Keratinocyte (primary cell): ENCODE measurements around the gene ADIPOR2.

ENCODE experiments used
- EZH2 ChIP-seq: IDR thresholded peaks from one replicate; pipeline ENCODE4 v1.6.1; 2012; ENCODE audit warnings: inconsistent platforms, mild to moderate bottlenecking, low read length, moderate library complexity
- TF ChIP-seq, protein P1 (sequence below), 3 experiments: IDR thresholded peaks in 1 of 3; conservative IDR thresholded peaks in 1 of 3; optimal IDR thresholded peaks in 1 of 3; 2 replicates in 2 of 3; 3 replicates in 1 of 3; pipeline versions ENCODE3 to v1.5.1; 2011; ENCODE audit warnings: low read length in 3 of 3, mild to moderate bottlenecking in 3 of 3, moderate library complexity in 2 of 3, control low read depth in 1 of 3, inconsistent platforms in 1 of 3; ENCODE audit not compliant: insufficient read depth in 2 of 3; ENCODE audit errors: extremely low read depth in 1 of 3

DNA sequence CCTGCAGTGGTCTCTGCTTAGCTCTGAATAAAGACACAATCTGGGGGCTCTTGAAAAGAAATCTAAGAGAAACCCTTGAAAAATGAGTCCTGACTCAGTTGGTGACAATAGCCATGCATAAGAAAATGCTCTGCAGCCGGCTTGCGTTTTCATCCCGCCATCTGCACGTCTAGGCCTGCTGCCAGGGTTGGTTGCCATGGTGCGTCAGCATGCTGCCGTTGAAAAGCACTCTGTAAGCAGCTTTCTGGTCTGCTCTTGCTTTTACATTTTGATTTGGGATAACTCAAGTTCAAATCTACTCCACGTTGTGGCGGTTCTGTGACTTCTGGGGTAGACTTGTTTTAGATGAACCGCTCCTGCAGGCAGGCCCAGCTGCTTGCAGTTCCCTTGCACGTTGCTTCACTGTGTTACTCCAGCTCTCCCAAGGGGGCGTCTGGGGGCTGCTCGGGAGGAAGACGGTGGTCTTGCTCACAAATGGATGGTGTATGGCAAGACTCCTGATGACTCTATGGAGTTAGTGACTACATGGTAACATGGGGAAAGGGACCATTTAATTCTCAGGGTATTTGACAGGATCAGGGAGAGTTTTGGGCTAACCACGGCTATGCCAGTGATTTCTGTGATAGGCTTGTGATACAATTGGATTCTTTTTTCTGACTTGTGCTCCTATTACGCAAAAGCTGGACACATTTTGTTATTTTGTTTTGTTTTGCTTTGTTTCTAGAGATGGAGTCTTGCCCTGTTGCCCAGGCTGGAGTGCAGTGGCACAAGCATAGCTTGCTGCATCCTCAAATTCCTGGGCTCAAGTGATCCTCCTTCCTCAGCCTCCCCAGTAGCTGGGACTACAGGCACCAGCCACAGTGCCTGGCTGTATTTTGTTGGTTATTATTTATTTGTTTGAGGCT is 46.1 kb upstream of the ADIPOR2 start:
- TF ChIP-seq, protein P1, sequence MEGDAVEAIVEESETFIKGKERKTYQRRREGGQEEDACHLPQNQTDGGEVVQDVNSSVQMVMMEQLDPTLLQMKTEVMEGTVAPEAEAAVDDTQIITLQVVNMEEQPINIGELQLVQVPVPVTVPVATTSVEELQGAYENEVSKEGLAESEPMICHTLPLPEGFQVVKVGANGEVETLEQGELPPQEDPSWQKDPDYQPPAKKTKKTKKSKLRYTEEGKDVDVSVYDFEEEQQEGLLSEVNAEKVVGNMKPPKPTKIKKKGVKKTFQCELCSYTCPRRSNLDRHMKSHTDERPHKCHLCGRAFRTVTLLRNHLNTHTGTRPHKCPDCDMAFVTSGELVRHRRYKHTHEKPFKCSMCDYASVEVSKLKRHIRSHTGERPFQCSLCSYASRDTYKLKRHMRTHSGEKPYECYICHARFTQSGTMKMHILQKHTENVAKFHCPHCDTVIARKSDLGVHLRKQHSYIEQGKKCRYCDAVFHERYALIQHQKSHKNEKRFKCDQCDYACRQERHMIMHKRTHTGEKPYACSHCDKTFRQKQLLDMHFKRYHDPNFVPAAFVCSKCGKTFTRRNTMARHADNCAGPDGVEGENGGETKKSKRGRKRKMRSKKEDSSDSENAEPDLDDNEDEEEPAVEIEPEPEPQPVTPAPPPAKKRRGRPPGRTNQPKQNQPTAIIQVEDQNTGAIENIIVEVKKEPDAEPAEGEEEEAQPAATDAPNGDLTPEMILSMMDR (optimal IDR thresholded peaks at IDR 0.05 in 1 of 3, IDR thresholded peaks at IDR 0.05 in 1 of 3, conservative IDR thresholded peaks at IDR 0.05 in 1 of 3; ENCODE audit: extremely low read depth in 1 of 3, insufficient read depth in 2 of 3, low read length in 3 of 3) = no peak
- no peak for TF ChIP-seq EZH2
